Activated B cell treated with CpG ODN at 0.5 μM for 24 hours (primary cell): Measurements from ENCODE around the gene FGF5. TPM values are rescaled to one million over a fixed set of nuclear protein-coding genes. Genes with fewer than 3 reads are reported as not detected.
"Not testable (repeated sequence)": the region's sequence is repeated elsewhere in the genome, so short reads cannot be mapped to it uniquely, and the experiment has no call there.

ENCODE experiments used
- ATAC-seq: fragments of 200-7000 bp; cut with Tn5 transposase; one replicate; pipeline ENCODE4 v1.10.0; 2021; ENCODE audit warnings: low read depth, mild to moderate bottlenecking, moderate library complexity
- CTCF ChIA-PET: fragments of 350-600 bp; sonication (Branson Sonifier 250); formaldehyde crosslinking; loops from one replicate; lab custom pipeline; 2021; ENCODE audit warnings: antibody characterized with exemption; lab: Charles Lee
- POLR2A ChIA-PET: fragments of 350-600 bp; sonication (Branson Sonifier 250); formaldehyde crosslinking; loops from one replicate; lab custom pipeline; 2021; ENCODE audit warnings: antibody characterized with exemption; lab: Charles Lee
- DNase-seq: peaks from one replicate; pipeline ENCODE4 v3.0.0; 2022
- H3K27ac Mint-ChIP-seq: one replicate; pipeline ENCODE4 v1.8.0; 2020; ENCODE audit warnings: mixed read lengths
- H3K27me3 Mint-ChIP-seq: one replicate; pipeline ENCODE4 v1.8.0; 2021; ENCODE audit warnings: mixed read lengths
- H3K36me3 Mint-ChIP-seq: one replicate; pipeline ENCODE4 v1.8.0; 2021; ENCODE audit warnings: low read depth, mixed read lengths
- H3K4me1 Mint-ChIP-seq: one replicate; pipeline ENCODE4 v1.8.0; 2021; ENCODE audit warnings: mixed read lengths
- H3K4me3 Mint-ChIP-seq: one replicate; pipeline ENCODE4 v1.8.0; 2020; ENCODE audit warnings: mild to moderate bottlenecking, mixed read lengths
- H3K9me3 Mint-ChIP-seq: one replicate; pipeline ENCODE4 v1.8.0; 2020; ENCODE audit warnings: mixed read lengths
- intact Hi-C: fragments of 100-400 bp; cut with micrococcal nuclease; formaldehyde crosslinking; loops from one replicate; pipeline ENCODE4 v1.15.1; 2024
- total RNA-seq: library from RNA; stranded (reverse); gene quantifications from 2 replicates; pipeline ENCODE4 v1.2.3, GENCODE V29; 2022
- TF ChIP-seq, protein P1 (sequence below): fragments of 200-600 bp; IDR thresholded peaks from one replicate; pipeline ENCODE4 v1.8.0; 2022; ENCODE audit warnings: antibody characterized with exemption, mild to moderate bottlenecking

Gene FGF5
- total RNA-seq, 1 donor from 2014 or later = not detected

GRCh38 chr4:80279751-80280150 lies 13.3 kb downstream of the FGF5 start:
- Mint-ChIP-seq H3K4me3 (no peak overlapping the region), H3K27me3 (peaks cover 8% of the 10 kb centered on the region), H3K4me1 (no peaks in the 10 kb centered on the region), H3K36me3 (no peaks in the 10 kb centered on the region), H3K9me3 (no peaks in the 10 kb centered on the region), H3K27ac (no peak overlapping the region)
- POLR2A ChIA-PET = no interaction called here
- CTCF ChIA-PET = no interaction called here
- intact Hi-C loops = no loop called here
- no peak for ATAC-seq
- TF ChIP-seq, protein P1, sequence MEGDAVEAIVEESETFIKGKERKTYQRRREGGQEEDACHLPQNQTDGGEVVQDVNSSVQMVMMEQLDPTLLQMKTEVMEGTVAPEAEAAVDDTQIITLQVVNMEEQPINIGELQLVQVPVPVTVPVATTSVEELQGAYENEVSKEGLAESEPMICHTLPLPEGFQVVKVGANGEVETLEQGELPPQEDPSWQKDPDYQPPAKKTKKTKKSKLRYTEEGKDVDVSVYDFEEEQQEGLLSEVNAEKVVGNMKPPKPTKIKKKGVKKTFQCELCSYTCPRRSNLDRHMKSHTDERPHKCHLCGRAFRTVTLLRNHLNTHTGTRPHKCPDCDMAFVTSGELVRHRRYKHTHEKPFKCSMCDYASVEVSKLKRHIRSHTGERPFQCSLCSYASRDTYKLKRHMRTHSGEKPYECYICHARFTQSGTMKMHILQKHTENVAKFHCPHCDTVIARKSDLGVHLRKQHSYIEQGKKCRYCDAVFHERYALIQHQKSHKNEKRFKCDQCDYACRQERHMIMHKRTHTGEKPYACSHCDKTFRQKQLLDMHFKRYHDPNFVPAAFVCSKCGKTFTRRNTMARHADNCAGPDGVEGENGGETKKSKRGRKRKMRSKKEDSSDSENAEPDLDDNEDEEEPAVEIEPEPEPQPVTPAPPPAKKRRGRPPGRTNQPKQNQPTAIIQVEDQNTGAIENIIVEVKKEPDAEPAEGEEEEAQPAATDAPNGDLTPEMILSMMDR = no peak
- DNase-seq = no peak

- POLR2A ChIA-PET = no interaction called here
- Mint-ChIP-seq H3K9me3 (no peaks in the 10 kb centered on the region), H3K27ac (no peak overlapping the region), H3K36me3 (no peaks in the 10 kb centered on the region), H3K4me3 (no peak overlapping the region), H3K4me1 (no peaks in the 10 kb centered on the region), H3K27me3 (peaks cover 8% of the 10 kb centered on the region)
- ATAC-seq (no peak), DNase-seq (no peak)
- TF ChIP-seq, protein P1 = no peak
- intact Hi-C loops = no loop called here
- CTCF ChIA-PET = no interaction called here
Measured at GRCh38 chr4:80286451-80286850, 20.0 kb downstream of the FGF5 start.

- intact Hi-C loops, DNase-seq, ATAC-seq, H3K4me3 Mint-ChIP-seq, H3K4me1 Mint-ChIP-seq, H3K27me3 Mint-ChIP-seq, H3K9me3 Mint-ChIP-seq, H3K27ac Mint-ChIP-seq, H3K36me3 Mint-ChIP-seq, POLR2A ChIA-PET, CTCF ChIA-PET: not testable (repeated sequence)
Measured at GRCh38 chr4:80290665-80291064, 24.2 kb downstream of the FGF5 start.

- TF ChIP-seq, protein P1 = no peak
Measured at GRCh38 chr4:80294206-80294605, 27.7 kb downstream of the FGF5 start.

GRCh38 chr4:80295336-80295735 lies 28.9 kb downstream of the FGF5 start:
- Mint-ChIP-seq H3K4me1 (no peaks in the 10 kb centered on the region), H3K9me3 (no peaks in the 10 kb centered on the region), H3K36me3 (no peaks in the 10 kb centered on the region), H3K4me3 (no peak overlapping the region), H3K27me3 (peaks cover 14% of the 10 kb centered on the region), H3K27ac (no peak overlapping the region)
- CTCF ChIA-PET = no interaction called here
- POLR2A ChIA-PET = no interaction called here
- DNase-seq (no peak), ATAC-seq (no peak)
- intact Hi-C loops = no loop called here
- TF ChIP-seq, protein P1 = no peak

More at GRCh38 chr4:80294206-80294605, 27.7 kb downstream of the FGF5 start:
- ChIA-PET CTCF (no interaction called here), POLR2A (no interaction called here)
- Mint-ChIP-seq H3K27me3 (peaks cover 14% of the 10 kb centered on the region), H3K27ac (no peak overlapping the region), H3K4me3 (no peak overlapping the region), H3K9me3 (no peaks in the 10 kb centered on the region), H3K36me3 (no peaks in the 10 kb centered on the region), H3K4me1 (no peaks in the 10 kb centered on the region)
- no peak for ATAC-seq
- intact Hi-C loops = no loop called here
- DNase-seq = no peak

- ChIA-PET POLR2A (no interaction called here), CTCF (no interaction called here)
- intact Hi-C loops = no loop called here
- no peak for DNase-seq
- no peak overlapping the region for H3K27ac Mint-ChIP-seq
- peaks cover 14% of the 10 kb centered on the region for H3K27me3 Mint-ChIP-seq
- no peak for ATAC-seq
- H3K4me1 Mint-ChIP-seq = no peaks in the 10 kb centered on the region
- H3K36me3 Mint-ChIP-seq = no peaks in the 10 kb centered on the region
- TF ChIP-seq, protein P1 = no peak
- H3K9me3 Mint-ChIP-seq = no peaks in the 10 kb centered on the region
- no peak overlapping the region for H3K4me3 Mint-ChIP-seq
Measured at GRCh38 chr4:80295826-80296225, 29.4 kb downstream of the FGF5 start.
